ENCODE measurements around the gene BLOC1S4.
"Not testable (repeated sequence)": the region's sequence is repeated elsewhere in the genome, so short reads cannot be mapped to it uniquely, and the experiment has no call there.

The BLOC1S4 gene

GRCh38 chr4:6724421-6725111 is 8.6 kb downstream of the BLOC1S4 start:
- Histone ChIP-seq H3K9ac (ENCODE audit: low read depth, low read length, poor library complexity, severe bottlenecking) (no peak overlapping the region), H3K36me3 (ENCODE audit: insufficient read depth, low read length) (no peaks in the 10 kb centered on the region), H3K4me3 (ENCODE audit: low read length, poor library complexity, severe bottlenecking) (no peak overlapping the region), H3F3A (ENCODE audit: low read depth) (no peaks in the 10 kb centered on the region), H3K4me1 (ENCODE audit: insufficient read depth, low read length, poor library complexity, severe bottlenecking) (no peaks in the 10 kb centered on the region), H3K27me3 (ENCODE audit: insufficient read depth, low read length, poor library complexity, severe bottlenecking) (no peaks in the 10 kb centered on the region), H3K79me2 (ENCODE audit: insufficient read depth, low read length) (no peaks in the 10 kb centered on the region), H4K20me1 (ENCODE audit: insufficient read depth, low read length, poor library complexity, severe bottlenecking) (no peaks in the 10 kb centered on the region), H3K9me3 (ENCODE audit: insufficient read depth, low read depth, low read length) (no peaks in the 10 kb centered on the region), H3K4me2 (ENCODE audit: low read depth, low read length, poor library complexity, severe bottlenecking) (no peak overlapping the region), H2AFZ (ENCODE audit: low read length) (no peak overlapping the region), H3K9me2 (replicated peaks; ENCODE audit: low read depth, low read length) (no peaks in the 10 kb centered on the region)
- TF ChIP-seq CTCF (conservative IDR thresholded peaks at IDR 0.05; ENCODE audit: low read length) (no peak), EZH2phosphoT487 (IDR thresholded peaks at IDR 0.05; ENCODE audit: borderline replicate concordance) (no peak)

DNA sequence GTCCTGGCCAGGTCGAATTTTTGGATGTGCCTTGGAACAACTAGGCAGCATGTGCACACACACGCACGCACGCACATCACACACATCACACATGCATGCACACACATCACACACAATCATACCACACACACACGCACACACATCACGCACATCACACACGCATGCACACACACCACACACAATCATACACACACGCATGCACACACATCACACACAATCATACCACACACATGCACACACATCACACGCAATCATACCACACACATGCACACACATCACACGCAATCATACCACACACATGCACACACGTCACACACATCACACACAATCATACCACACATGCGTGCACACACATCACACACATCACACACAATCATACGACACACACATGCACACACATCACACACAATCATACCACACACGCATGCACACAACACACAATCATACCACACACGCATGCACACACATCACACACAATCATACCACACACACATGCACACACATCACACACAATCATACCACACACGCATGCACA is 9.5 kb downstream of the BLOC1S4 start:
- H3K4me2 ChIP-seq (ENCODE audit: low read depth, low read length, poor library complexity, severe bottlenecking); H3K36me3 ChIP-seq (ENCODE audit: insufficient read depth, low read length); H3F3A ChIP-seq (ENCODE audit: low read depth); H3K4me1 ChIP-seq (ENCODE audit: insufficient read depth, low read length, poor library complexity, severe bottlenecking); H2AFZ ChIP-seq (ENCODE audit: low read length); H3K9me2 ChIP-seq (replicated peaks; ENCODE audit: low read depth, low read length); H3K9ac ChIP-seq (ENCODE audit: low read depth, low read length, poor library complexity, severe bottlenecking); H3K79me2 ChIP-seq (ENCODE audit: insufficient read depth, low read length); H3K27me3 ChIP-seq (ENCODE audit: insufficient read depth, low read length, poor library complexity, severe bottlenecking); H3K9me3 ChIP-seq (ENCODE audit: insufficient read depth, low read depth, low read length); H4K20me1 ChIP-seq (ENCODE audit: insufficient read depth, low read length, poor library complexity, severe bottlenecking); H3K4me3 ChIP-seq (ENCODE audit: low read length, poor library complexity, severe bottlenecking): not testable (repeated sequence)

DNA sequence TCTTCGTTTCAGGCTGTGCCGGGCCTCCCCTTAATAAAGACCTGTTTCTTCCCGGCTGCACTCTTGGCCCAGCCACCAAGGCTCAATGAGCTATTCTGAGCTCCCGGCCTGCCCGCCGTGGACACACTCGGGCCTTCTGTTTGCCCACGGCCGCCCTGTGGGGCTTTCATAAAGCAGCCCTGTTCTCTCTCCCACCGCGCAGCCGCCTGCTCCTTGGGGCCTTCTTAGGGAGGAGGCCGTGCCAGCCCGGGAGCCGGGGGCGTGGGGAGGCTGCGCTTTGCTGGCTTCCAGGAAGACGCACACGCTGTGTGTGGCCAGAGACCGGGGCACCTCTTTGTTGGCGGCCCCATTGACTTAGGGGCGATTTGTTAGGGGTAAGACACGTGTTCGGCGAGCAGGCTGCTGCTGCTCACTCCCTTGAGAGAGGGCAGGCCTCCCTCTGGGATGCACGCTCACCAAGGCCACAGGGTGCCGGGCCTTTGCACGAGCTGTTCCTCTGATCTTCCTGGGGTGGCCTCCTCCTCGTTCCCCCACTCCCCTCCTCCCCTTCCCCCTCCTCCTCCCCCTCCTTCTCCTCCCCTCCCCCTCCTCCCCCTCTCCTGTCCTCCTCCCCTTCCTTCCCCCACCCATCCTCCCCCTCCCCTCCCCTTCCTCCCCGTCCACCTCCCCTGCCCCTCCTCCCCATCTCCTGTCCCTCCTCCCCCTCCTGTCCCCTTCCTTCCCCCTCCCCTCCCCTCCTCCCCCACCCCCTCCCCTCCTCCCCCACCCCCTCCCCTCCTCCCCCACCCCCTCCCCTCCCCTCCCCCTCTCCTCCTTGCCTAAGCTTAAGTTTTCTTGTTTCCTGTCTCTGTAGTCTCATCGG is 11.3 kb downstream of the BLOC1S4 start:
- no peak for TF ChIP-seq CTCF (conservative IDR thresholded peaks at IDR 0.05; ENCODE audit: low read length)
- TF ChIP-seq EZH2phosphoT487 (IDR thresholded peaks at IDR 0.05; ENCODE audit: borderline replicate concordance), result no peak
- Histone ChIP-seq H4K20me1 (ENCODE audit: insufficient read depth, low read length, poor library complexity, severe bottlenecking) (no peaks in the 10 kb centered on the region), H2AFZ (ENCODE audit: low read length) (no peak overlapping the region), H3K79me2 (ENCODE audit: insufficient read depth, low read length) (no peaks in the 10 kb centered on the region), H3K4me1 (ENCODE audit: insufficient read depth, low read length, poor library complexity, severe bottlenecking) (no peaks in the 10 kb centered on the region), H3K27me3 (ENCODE audit: insufficient read depth, low read length, poor library complexity, severe bottlenecking) (no peaks in the 10 kb centered on the region), H3K4me3 (ENCODE audit: low read length, poor library complexity, severe bottlenecking) (no peak overlapping the region), H3K9me2 (replicated peaks; ENCODE audit: low read depth, low read length) (no peaks in the 10 kb centered on the region), H3K36me3 (ENCODE audit: insufficient read depth, low read length) (no peaks in the 10 kb centered on the region), H3K9ac (ENCODE audit: low read depth, low read length, poor library complexity, severe bottlenecking) (no peak overlapping the region), H3K9me3 (ENCODE audit: insufficient read depth, low read depth, low read length) (no peaks in the 10 kb centered on the region), H3F3A (ENCODE audit: low read depth) (no peaks in the 10 kb centered on the region), H3K4me2 (ENCODE audit: low read depth, low read length, poor library complexity, severe bottlenecking) (no peak overlapping the region)

Data from Loucy (cell line).